PC-3 (cell line): ENCODE data around the gene CPA3. TPM values are rescaled to one million over a fixed set of nuclear protein-coding genes. Genes with fewer than 3 reads are reported as not detected.

Experiments used
- ATAC-seq: fragments of 200-7000 bp; cut with Tn5 transposase; 2 replicates; pipeline ENCODE4 v1.9.1; 2020; ENCODE audit warnings: mild to moderate bottlenecking, moderate library complexity
- BruUV-seq: library from RNA; stranded (reverse); fragments of 400-500 nt; replicated peaks from 2 replicates; lab custom pipeline; 2021; lab: Mats Ljungman, UMichigan
- CTCF ChIA-PET: fragments of 300-600 bp; sonication (Branson Sonifier 250); formaldehyde crosslinking; loops from one replicate; lab custom pipeline; 2022; ENCODE audit warnings: antibody characterized with exemption; lab: Charles Lee
- POLR2A ChIA-PET: fragments of 300-600 bp; sonication (Branson Sonifier 250); formaldehyde crosslinking; loops from one replicate; lab custom pipeline; 2022; ENCODE audit warnings: antibody characterized with exemption; ENCODE audit not compliant: unreplicated experiment; lab: Charles Lee
- DNase-seq: peaks from one replicate; pipeline ENCODE4 v3.0.0-alpha.2; 2015
- H2AFZ ChIP-seq: fragments of 300-600 bp; sonication (generic); 2 replicates; pipeline ENCODE4 v1.6.0; 2016; ENCODE audit warnings: antibody characterized with exemption, low read length
- H3F3A ChIP-seq: fragments of 300-600 bp; sonication (generic); one replicate; pipeline ENCODE4 v1.6.0; 2017; ENCODE audit warnings: antibody characterized with exemption, low read length, control low read depth, mild to moderate bottlenecking; ENCODE audit not compliant: unreplicated experiment
- H3K27ac ChIP-seq: fragments of 300-600 bp; sonication (generic); 2 replicates; pipeline ENCODE4 v1.5.1; 2016; ENCODE audit warnings: mild to moderate bottlenecking, low read length
- H3K27me3 ChIP-seq: fragments of 300-600 bp; sonication (generic); 2 replicates; pipeline ENCODE4 v1.6.1; 2016; ENCODE audit warnings: low read length, mixed read lengths
- H3K36me3 ChIP-seq: fragments of 300-600 bp; sonication (generic); 2 replicates; pipeline ENCODE4 v1.6.1; 2016; ENCODE audit warnings: low read depth, mixed run types, low read length, mixed read lengths
- H3K4me1 ChIP-seq: fragments of 300-600 bp; sonication (generic); 2 replicates; pipeline ENCODE4 v1.5.1; 2016; ENCODE audit warnings: low read length; ENCODE audit not compliant: insufficient read depth
- H3K4me2 ChIP-seq: fragments of 300-600 bp; sonication (generic); 2 replicates; pipeline ENCODE4 v1.6.0; 2016; ENCODE audit warnings: low read length
- H3K4me3 ChIP-seq: fragments of 300-600 bp; sonication (generic); 2 replicates; pipeline ENCODE4 v1.5.1; 2016; ENCODE audit warnings: mild to moderate bottlenecking, low read length, mixed read lengths
- H3K79me2 ChIP-seq: fragments of 300-600 bp; sonication (generic); 2 replicates; pipeline ENCODE4 v1.6.1; 2017; ENCODE audit warnings: low read length, mixed read lengths
- H3K9ac ChIP-seq: fragments of 300-600 bp; sonication (generic); 2 replicates; pipeline ENCODE4 v1.6.0; 2016; ENCODE audit warnings: mild to moderate bottlenecking, low read length
- H3K9me2 ChIP-seq: fragments of 300-600 bp; sonication (generic); replicated peaks from 2 replicates; pipeline ENCODE4 v1.6.1; 2016; ENCODE audit warnings: mixed run types, low read length, mixed read lengths
- H3K9me3 ChIP-seq: fragments of 300-600 bp; sonication (generic); 2 replicates; pipeline ENCODE4 v1.6.1; 2016; ENCODE audit warnings: low read length, mixed read lengths
- H4K20me1 ChIP-seq: fragments of 300-600 bp; sonication (generic); 2 replicates; pipeline ENCODE4 v1.6.1; 2016; ENCODE audit warnings: low read length, mixed read lengths
- EZH2 ChIP-seq: fragments of 300-600 bp; sonication (generic); IDR thresholded peaks from one replicate; pipeline ENCODE4 v1.6.1; 2017; ENCODE audit warnings: antibody characterized with exemption, mild to moderate bottlenecking, low read length; ENCODE audit not compliant: unreplicated experiment
- EZH2phosphoT487 ChIP-seq: fragments of 300-600 bp; sonication (generic); IDR thresholded peaks from 2 replicates; pipeline ENCODE4 v1.6.1; 2018; ENCODE audit warnings: mild to moderate bottlenecking, antibody characterized with exemption, low read length, borderline replicate concordance
- intact Hi-C: fragments of 100-400 bp; cut with micrococcal nuclease; formaldehyde crosslinking; loops from 2 replicates; pipeline ENCODE4 v1.9.0; 2023
- total RNA-seq: library from RNA; depleted of rRNA; stranded (reverse); fragments of >200 nt; gene quantifications from 2 replicates; pipeline ENCODE4 v1.2.3, GENCODE V29; 2014
- TF ChIP-seq, protein P1 (sequence below): fragments of 300-600 bp; sonication (generic); conservative IDR thresholded peaks from 2 replicates; pipeline ENCODE4 v1.5.1; 2017; ENCODE audit warnings: antibody characterized with exemption, low read depth, mild to moderate bottlenecking, low read length

Gene CPA3
- total RNA-seq, 1 experiment from 2014 or later, result not detected

DNA sequence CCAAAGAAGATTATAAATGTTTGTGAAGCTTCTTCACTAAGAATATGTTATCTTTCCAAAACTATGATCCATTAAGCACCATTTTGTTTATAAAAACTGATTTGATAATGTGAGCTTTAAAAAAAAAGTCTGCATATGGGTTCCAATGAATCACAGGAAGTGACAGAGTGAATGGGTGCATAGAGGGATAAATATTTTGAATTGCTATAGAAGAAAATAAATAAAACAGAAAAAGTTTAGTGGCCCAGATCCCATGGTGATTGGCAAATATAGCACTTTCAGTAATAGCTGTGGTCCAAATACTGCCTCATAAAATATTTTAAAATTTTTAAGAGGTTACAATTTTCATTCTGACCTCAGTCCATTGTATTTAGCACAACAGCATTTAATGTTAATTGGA, 19.2 kb downstream of the CPA3 start:
- H3K79me2 ChIP-seq, result no peaks in the 10 kb centered on the region
- ATAC-seq (no peak), DNase-seq (no peak)
- TF ChIP-seq EZH2 (no peak), EZH2phosphoT487 (no peak)
- TF ChIP-seq, protein P1, sequence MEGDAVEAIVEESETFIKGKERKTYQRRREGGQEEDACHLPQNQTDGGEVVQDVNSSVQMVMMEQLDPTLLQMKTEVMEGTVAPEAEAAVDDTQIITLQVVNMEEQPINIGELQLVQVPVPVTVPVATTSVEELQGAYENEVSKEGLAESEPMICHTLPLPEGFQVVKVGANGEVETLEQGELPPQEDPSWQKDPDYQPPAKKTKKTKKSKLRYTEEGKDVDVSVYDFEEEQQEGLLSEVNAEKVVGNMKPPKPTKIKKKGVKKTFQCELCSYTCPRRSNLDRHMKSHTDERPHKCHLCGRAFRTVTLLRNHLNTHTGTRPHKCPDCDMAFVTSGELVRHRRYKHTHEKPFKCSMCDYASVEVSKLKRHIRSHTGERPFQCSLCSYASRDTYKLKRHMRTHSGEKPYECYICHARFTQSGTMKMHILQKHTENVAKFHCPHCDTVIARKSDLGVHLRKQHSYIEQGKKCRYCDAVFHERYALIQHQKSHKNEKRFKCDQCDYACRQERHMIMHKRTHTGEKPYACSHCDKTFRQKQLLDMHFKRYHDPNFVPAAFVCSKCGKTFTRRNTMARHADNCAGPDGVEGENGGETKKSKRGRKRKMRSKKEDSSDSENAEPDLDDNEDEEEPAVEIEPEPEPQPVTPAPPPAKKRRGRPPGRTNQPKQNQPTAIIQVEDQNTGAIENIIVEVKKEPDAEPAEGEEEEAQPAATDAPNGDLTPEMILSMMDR, result no peak
- no peaks in the 10 kb centered on the region for H3F3A ChIP-seq
- H3K9me2 ChIP-seq, result no peaks in the 10 kb centered on the region
- intact Hi-C loops, result no loop called here
- H3K4me3 ChIP-seq, result no peak overlapping the region
- CTCF ChIA-PET, result no interaction called here
- no peaks in the 10 kb centered on the region for H4K20me1 ChIP-seq
- H3K4me2 ChIP-seq, result no peak overlapping the region
- H3K36me3 ChIP-seq, result no peaks in the 10 kb centered on the region
- H3K4me1 ChIP-seq, result no peaks in the 10 kb centered on the region; the same call in 1 of the 2 replicates
- no peak overlapping the region for H3K27ac ChIP-seq
- H3K9ac ChIP-seq, result no peak overlapping the region
- peaks cover 16% of the 10 kb centered on the region for H3K27me3 ChIP-seq
- POLR2A ChIA-PET, result no interaction called here
- no peak overlapping the region for H2AFZ ChIP-seq
- H3K9me3 ChIP-seq, result no peaks in the 10 kb centered on the region
- BruUV-seq, result no TSS peak

- Histone ChIP-seq H3K9me3 (no peaks in the 10 kb centered on the region), H3K36me3 (no peaks in the 10 kb centered on the region), H3F3A (no peaks in the 10 kb centered on the region), H3K9me2 (no peaks in the 10 kb centered on the region), H3K4me3 (no peak overlapping the region), H3K9ac (no peak overlapping the region), H3K4me1 (no peaks in the 10 kb centered on the region), H4K20me1 (no peaks in the 10 kb centered on the region), H3K79me2 (no peaks in the 10 kb centered on the region), H3K4me2 (no peak overlapping the region), H3K27ac (no peak overlapping the region), H2AFZ (no peak overlapping the region), H3K27me3 (peaks cover 31% of the 10 kb centered on the region; the same call in 1 of the 2 replicates)
- TF ChIP-seq EZH2phosphoT487 (no peak), EZH2 (no peak)
- TF ChIP-seq, protein P1, result no peak
- ChIA-PET POLR2A (no interaction called here), CTCF (no interaction called here)
- DNase-seq (no peak), ATAC-seq (no peak)
- intact Hi-C loops, result no loop called here
- no TSS peak for BruUV-seq
These were observed 24.7 kb downstream of the CPA3 start for GRCh38 chr3:148889828-148890227.

DNA sequence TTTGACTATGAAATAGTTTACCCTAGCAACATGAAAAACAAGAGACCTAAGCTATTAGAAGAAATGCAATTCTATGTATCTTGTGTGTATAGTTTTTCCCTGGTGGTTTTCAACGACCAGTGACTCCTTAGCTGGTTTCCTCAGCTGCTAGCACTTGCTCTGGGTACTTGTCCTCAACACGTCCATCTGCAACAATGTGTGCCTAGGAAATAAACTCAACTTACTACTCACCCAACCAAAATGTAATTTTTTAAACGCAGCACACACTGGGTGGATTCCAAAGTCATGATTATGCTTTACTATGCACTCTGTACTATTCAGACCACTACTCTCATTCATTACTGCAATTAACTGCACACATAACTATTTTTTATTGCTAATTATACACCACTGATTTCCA, 31.0 kb downstream of the CPA3 start:
- Histone ChIP-seq H3K9me2 (no peaks in the 10 kb centered on the region), H3K4me3 (no peak overlapping the region), H3K27ac (no peak overlapping the region), H3K9ac (no peak overlapping the region), H3K79me2 (no peaks in the 10 kb centered on the region), H3K4me1 (no peaks in the 10 kb centered on the region), H4K20me1 (no peaks in the 10 kb centered on the region), H3F3A (no peaks in the 10 kb centered on the region), H3K27me3 (peaks cover 46% of the 10 kb centered on the region; the same call in 1 of the 2 replicates), H3K9me3 (no peaks in the 10 kb centered on the region), H2AFZ (no peak overlapping the region), H3K36me3 (no peaks in the 10 kb centered on the region), H3K4me2 (no peak overlapping the region)
- POLR2A ChIA-PET, result no interaction called here
- CTCF ChIA-PET, result no interaction called here
- DNase-seq, result no peak
- BruUV-seq, result no TSS peak
- intact Hi-C loops, result no loop called here
- TF ChIP-seq EZH2phosphoT487, result no peak
- no peak for ATAC-seq
